Upper lobe of left lung (tissue), 4 donors: ENCODE results near the gene PTDSS2.

Source experiments
- EP300 ChIP-seq, 4 donors: sonication (generic); formaldehyde crosslinking; IDR thresholded peaks; one replicate each; pipeline ENCODE4 v1.5.1; 2017; ENCODE audit warnings: antibody characterized with exemption in 4 of 4, control low read depth in 2 of 4
- POLR2A ChIP-seq, 4 donors: fragments of 450-650 bp; IDR thresholded peaks; one replicate each; pipeline ENCODE4 v1.5.1; 2016 to 2017; ENCODE audit warnings: antibody characterized with exemption in 4 of 4, mild to moderate bottlenecking in 2 of 4
- POLR2AphosphoS5 ChIP-seq, 2 donors: sonication (generic); formaldehyde crosslinking; IDR thresholded peaks; one replicate each; pipeline ENCODE4 v1.5.1; 2017; ENCODE audit warnings: antibody characterized with exemption in 2 of 2
- TF ChIP-seq, protein P1 (sequence below), 6 experiments: fragments of 450-650 bp in 4 of 6; fragments of 200-600 bp in 2 of 6; sonication (generic) in 2 of 6; IDR thresholded peaks; one replicate each; pipeline ENCODE4 v1.5.1; 2016 to 2019; ENCODE audit warnings: antibody characterized with exemption in 6 of 6

DNA sequence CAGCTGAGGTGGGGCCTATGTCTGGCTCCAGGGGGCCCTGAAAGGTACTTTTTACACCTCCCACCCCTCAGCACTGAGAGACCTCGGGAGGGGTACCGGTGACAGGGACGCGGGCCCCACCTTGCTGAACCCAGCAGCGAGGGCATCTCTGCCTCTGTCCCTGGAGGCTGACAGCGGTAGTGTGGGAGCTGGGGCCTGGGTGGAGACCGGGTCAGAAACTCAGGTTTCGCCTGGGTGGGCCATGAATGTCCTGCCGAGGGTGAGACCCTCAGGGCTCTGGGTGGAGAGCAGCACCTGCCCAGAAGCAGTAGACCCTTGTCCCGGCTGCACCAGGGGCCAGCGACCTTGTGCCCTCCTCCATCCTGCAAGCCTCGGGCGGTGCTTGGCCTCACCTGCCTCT is 22.2 kb downstream of the PTDSS2 start:
- TF ChIP-seq, protein P1, sequence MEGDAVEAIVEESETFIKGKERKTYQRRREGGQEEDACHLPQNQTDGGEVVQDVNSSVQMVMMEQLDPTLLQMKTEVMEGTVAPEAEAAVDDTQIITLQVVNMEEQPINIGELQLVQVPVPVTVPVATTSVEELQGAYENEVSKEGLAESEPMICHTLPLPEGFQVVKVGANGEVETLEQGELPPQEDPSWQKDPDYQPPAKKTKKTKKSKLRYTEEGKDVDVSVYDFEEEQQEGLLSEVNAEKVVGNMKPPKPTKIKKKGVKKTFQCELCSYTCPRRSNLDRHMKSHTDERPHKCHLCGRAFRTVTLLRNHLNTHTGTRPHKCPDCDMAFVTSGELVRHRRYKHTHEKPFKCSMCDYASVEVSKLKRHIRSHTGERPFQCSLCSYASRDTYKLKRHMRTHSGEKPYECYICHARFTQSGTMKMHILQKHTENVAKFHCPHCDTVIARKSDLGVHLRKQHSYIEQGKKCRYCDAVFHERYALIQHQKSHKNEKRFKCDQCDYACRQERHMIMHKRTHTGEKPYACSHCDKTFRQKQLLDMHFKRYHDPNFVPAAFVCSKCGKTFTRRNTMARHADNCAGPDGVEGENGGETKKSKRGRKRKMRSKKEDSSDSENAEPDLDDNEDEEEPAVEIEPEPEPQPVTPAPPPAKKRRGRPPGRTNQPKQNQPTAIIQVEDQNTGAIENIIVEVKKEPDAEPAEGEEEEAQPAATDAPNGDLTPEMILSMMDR (IDR thresholded peaks at IDR 0.05), result no peak
- TF ChIP-seq POLR2AphosphoS5 (IDR thresholded peaks at IDR 0.05) (no peak), POLR2A (IDR thresholded peaks at IDR 0.05) (no peak), EP300 (IDR thresholded peaks at IDR 0.05) (no peak)
